ENCODE measurements around the gene FOXJ2. TPM values are rescaled to one million over a fixed set of nuclear protein-coding genes. Genes with fewer than 3 reads are reported as not detected.
A peak's percentile ranks its signal among the peaks of the same experiment; 100 is the strongest.

The FOXJ2 gene
- total and polyA plus RNA-seq, 7 experiments from 2014 or later, result 11.2 to 30.2 (median 24.0) TPM

DNA sequence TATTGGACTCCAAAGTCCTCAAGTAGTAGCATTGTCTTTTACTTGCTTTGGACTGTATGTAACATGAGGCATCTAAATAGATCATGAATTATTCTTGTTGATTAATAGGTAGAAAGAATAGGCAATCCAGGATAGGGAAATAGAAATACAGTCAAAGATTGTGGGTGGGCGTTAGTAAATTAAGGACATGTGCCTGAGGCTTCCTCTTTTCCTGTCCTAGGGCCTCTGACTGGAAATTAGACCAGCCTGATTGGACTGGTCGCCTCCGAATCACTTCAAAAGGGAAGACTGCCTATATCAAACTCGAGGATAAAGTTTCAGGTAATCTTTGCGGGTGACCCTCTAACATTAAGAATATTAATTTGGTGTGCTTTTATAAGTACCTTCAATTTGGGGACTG lies 57.2 kb downstream of the FOXJ2 start:
- no peaks in the 10 kb centered on the region for H3K9me3 Mint-ChIP-seq
- ATAC-seq (no peak), DNase-seq (no peak)
- peak overlapping the region in 1 of 10 donors; percentile 33 for H3K4me3 Mint-ChIP-seq
- ChIA-PET CTCF (no interaction called here), POLR2A (no interaction called here)
- Histone ChIP-seq H3K36me3 (ENCODE audit: control insufficient read depth in 2 of 3, insufficient read depth in 3 of 3, low read length in 3 of 3) (peaks cover 28 to 50% (median 33%) of the 10 kb centered on the region in 3 experiments), H3K4me1 (ENCODE audit: control insufficient read depth in 2 of 2, insufficient read depth in 2 of 2, low read length in 2 of 2) (peaks cover 20 to 24% of the 10 kb centered on the region in 2 donors), H3K27ac (ENCODE audit: low read depth, low read length) (peak overlapping the region; percentile 70), H3K27me3 (ENCODE audit: control insufficient read depth in 2 of 2, insufficient read depth in 2 of 2, low read length in 2 of 2) (no peaks in the 10 kb centered on the region), H3K9me3 (ENCODE audit: control insufficient read depth in 2 of 3, low read length in 3 of 3) (no peaks in the 10 kb centered on the region), H3K4me3 (ENCODE audit: low read length) (no peak overlapping the region)
- H3K27ac Mint-ChIP-seq, result peak overlapping the region in 8 of 9 donors; percentile 15 to 94 (median 52)
- H3K27me3 Mint-ChIP-seq, result no peaks in the 10 kb centered on the region
- H3K36me3 Mint-ChIP-seq, result peaks cover 10 to 45% (median 34%) of the 10 kb centered on the region in 5 donors
- H3K4me1 Mint-ChIP-seq, result peaks cover 25 to 57% (median 47%) of the 10 kb centered on the region in 7 donors
- intact Hi-C loops (cut with micrococcal nuclease), result loop anchor here in 1 of 2 donors (10.0 kb wide), 1 partner anchor 1405 kb away; the partner anchor contains the start of gene ZNF384

DNA sequence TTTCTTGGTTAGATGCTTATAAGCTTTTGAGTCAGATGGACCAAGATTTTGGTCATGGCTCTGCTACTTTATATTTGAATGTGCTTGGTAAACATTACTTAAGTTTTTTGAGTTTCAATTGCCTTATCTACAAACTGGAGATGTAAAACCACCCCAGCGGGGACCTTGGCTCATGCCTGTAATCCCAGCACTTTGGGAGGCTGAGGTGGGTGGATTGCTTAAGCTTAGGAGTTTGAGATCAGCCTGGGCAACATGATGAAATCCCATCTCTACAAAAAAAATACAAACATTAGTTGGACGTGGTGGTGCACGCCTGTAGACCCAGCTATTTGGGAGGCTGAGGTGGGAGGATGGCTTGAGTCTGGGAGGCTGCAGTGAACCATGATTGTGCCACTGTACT lies 60.8 kb downstream of the FOXJ2 start:
- no peak for ATAC-seq
- no peak overlapping the region for H3K4me3 ChIP-seq (ENCODE audit: low read length)
- H3K27ac ChIP-seq (ENCODE audit: low read depth, low read length), result no peak overlapping the region
- H3K36me3 ChIP-seq (ENCODE audit: control insufficient read depth in 2 of 3, insufficient read depth in 3 of 3, low read length in 3 of 3), result peaks cover 34 to 83% (median 54%) of the 10 kb centered on the region in 3 experiments
- intact Hi-C loops (cut with micrococcal nuclease), result no loop called here
- peak overlapping the region in 2 of 9 donors; percentile 55 to 80 for H3K27ac Mint-ChIP-seq
- POLR2A ChIA-PET, result no interaction called here
- no peaks in the 10 kb centered on the region for H3K9me3 ChIP-seq (ENCODE audit: control insufficient read depth in 2 of 3, low read length in 3 of 3)
- no peak overlapping the region for H3K4me3 Mint-ChIP-seq
- H3K36me3 Mint-ChIP-seq, result peaks cover 25 to 62% (median 48%) of the 10 kb centered on the region in 5 donors
- no peaks in the 10 kb centered on the region for H3K9me3 Mint-ChIP-seq
- CTCF ChIA-PET, result no interaction called here
- no peaks in the 10 kb centered on the region for H3K27me3 ChIP-seq (ENCODE audit: control insufficient read depth in 2 of 2, insufficient read depth in 2 of 2, low read length in 2 of 2)
- H3K4me1 Mint-ChIP-seq, result peaks cover 14 to 34% (median 22%) of the 10 kb centered on the region in 7 donors
- H3K4me1 ChIP-seq (ENCODE audit: control insufficient read depth in 2 of 2, insufficient read depth in 2 of 2, low read length in 2 of 2), result peaks cover 5 to 9% of the 10 kb centered on the region in 2 donors
- DNase-seq, result no peak
- no peaks in the 10 kb centered on the region for H3K27me3 Mint-ChIP-seq

DNA sequence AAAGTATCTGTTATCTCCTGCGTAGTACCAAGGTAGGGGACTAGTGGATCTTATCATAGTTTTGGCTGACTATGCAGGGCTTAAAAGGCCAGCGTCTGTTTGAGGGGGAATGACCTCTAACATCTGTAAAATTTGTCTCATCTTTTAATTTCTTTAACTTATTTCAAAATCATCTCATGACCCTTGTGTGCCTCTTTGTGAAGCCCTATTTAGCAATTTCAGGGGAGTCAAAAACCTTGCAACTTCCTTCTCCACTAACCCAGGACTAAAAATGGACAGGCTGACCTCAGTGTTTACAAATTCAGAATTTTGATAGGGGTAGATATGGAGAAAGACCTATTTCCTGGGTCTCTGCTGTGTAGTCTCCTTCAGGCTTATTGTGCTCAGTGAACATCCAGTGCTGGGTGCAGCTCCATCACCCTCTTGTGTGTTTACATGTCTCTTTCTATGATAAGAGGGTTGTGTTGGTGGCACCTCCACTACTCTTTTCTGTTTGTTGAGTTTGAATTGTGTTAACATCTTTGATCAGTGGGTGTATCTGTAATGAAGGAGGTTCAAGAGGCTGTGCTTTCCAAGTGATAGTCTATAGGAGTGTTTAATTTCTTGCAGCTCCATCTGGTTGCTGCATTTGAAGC lies 63.9 kb downstream of the FOXJ2 start:
- POLR2A ChIA-PET, result no interaction called here
- Histone ChIP-seq H3K9me3 (ENCODE audit: control insufficient read depth in 2 of 3, low read length in 3 of 3) (no peaks in the 10 kb centered on the region), H3K27me3 (ENCODE audit: control insufficient read depth in 2 of 2, insufficient read depth in 2 of 2, low read length in 2 of 2) (no peaks in the 10 kb centered on the region), H3K4me1 (ENCODE audit: control insufficient read depth in 2 of 2, insufficient read depth in 2 of 2, low read length in 2 of 2) (no peaks in the 10 kb centered on the region), H3K36me3 (ENCODE audit: control insufficient read depth in 2 of 3, insufficient read depth in 3 of 3, low read length in 3 of 3) (peaks cover 28 to 66% (median 46%) of the 10 kb centered on the region in 3 experiments), H3K4me3 (ENCODE audit: low read length) (no peak overlapping the region), H3K27ac (ENCODE audit: low read depth, low read length) (no peak overlapping the region)
- peaks cover 0 to 21% (median 10%) of the 10 kb centered on the region in 7 donors for H3K4me1 Mint-ChIP-seq
- DNase-seq (no peak), ATAC-seq (peak; percentile 44)
- peak overlapping the region in 5 of 9 donors; percentile 8 to 51 (median 41) for H3K27ac Mint-ChIP-seq
- CTCF ChIA-PET, result no interaction called here
- H3K36me3 Mint-ChIP-seq, result peaks cover 25 to 60% (median 51%) of the 10 kb centered on the region in 5 donors
- H3K9me3 Mint-ChIP-seq, result peaks cover 0 to 3% (median 0%) of the 10 kb centered on the region in 11 donors
- H3K27me3 Mint-ChIP-seq, result no peaks in the 10 kb centered on the region
- intact Hi-C loops (cut with micrococcal nuclease), result no loop called here
- H3K4me3 Mint-ChIP-seq, result no peak overlapping the region

DNA sequence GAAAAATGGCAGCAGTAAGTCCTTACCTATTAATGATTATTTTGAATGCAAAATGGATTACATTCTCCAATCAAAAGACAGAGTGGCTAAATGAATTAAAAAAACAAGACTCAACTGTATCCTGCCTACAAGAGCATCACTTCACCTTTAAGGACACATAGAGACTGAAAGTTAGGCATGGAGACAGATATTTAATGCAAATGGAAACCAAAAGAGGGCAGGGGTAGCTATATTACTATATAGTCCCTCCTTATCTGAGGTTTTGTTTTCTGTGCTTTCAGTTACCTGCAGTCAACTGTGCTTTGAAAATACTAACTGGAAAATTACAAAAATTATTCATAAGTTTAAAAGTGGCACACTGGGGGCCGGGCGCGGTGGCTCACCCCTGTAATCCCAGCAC lies 66.7 kb downstream of the FOXJ2 start:
- H3K27ac Mint-ChIP-seq, result peak overlapping the region in 3 of 9 donors; percentile 0 to 56 (median 7)

More for the DNA sequence above, 66.7 kb downstream of the FOXJ2 start:
- ATAC-seq (no peak), DNase-seq (no peak)
- peaks cover 0 to 3% (median 0%) of the 10 kb centered on the region in 11 donors for H3K9me3 Mint-ChIP-seq
- intact Hi-C loops (cut with micrococcal nuclease), result no loop called here
- no peaks in the 10 kb centered on the region for H3K27me3 Mint-ChIP-seq
- H3K27me3 ChIP-seq (ENCODE audit: control insufficient read depth in 2 of 2, insufficient read depth in 2 of 2, low read length in 2 of 2), result no peaks in the 10 kb centered on the region
- peaks cover 11 to 43% (median 26%) of the 10 kb centered on the region in 3 experiments for H3K36me3 ChIP-seq (ENCODE audit: control insufficient read depth in 2 of 3, insufficient read depth in 3 of 3, low read length in 3 of 3)
- ChIA-PET POLR2A (interaction anchor here (0.6 kb wide), 1 partner anchor 1100 kb away, joined by 3 read pairs; no protein-coding TSS in a partner anchor), CTCF (no interaction called here)
- H3K4me3 Mint-ChIP-seq, result no peak overlapping the region
- H3K36me3 Mint-ChIP-seq, result peaks cover 17 to 48% (median 33%) of the 10 kb centered on the region in 5 donors
- no peaks in the 10 kb centered on the region for H3K9me3 ChIP-seq (ENCODE audit: control insufficient read depth in 2 of 3, low read length in 3 of 3)
- no peaks in the 10 kb centered on the region for H3K4me1 ChIP-seq (ENCODE audit: control insufficient read depth in 2 of 2, insufficient read depth in 2 of 2, low read length in 2 of 2)
- H3K27ac ChIP-seq (ENCODE audit: low read depth, low read length), result no peak overlapping the region
- H3K4me1 Mint-ChIP-seq, result peaks cover 0 to 15% (median 6%) of the 10 kb centered on the region in 7 donors
- H3K4me3 ChIP-seq (ENCODE audit: low read length), result no peak overlapping the region

Other genes starting within 250 kb of the FOXJ2 start
- gene NANOG, start 243.3 kb upstream of the FOXJ2 start, total RNA-seq, result under 1 TPM in 1 of 5 experiments, not detected in 4; 0.51 TPM
- not detected for gene NANOG, start 243.3 kb upstream of the FOXJ2 start, polyA plus RNA-seq
- gene SLC2A14, start 159.8 kb upstream of the FOXJ2 start, total RNA-seq, result 1 to 10 TPM in 3 of 5 experiments, under 1 TPM in 2; 0.15 to 4.3 (median 1.9) TPM
- under 1 TPM in 1 of 2 donors, not detected in 1; 0.54 TPM for gene SLC2A14, start 159.8 kb upstream of the FOXJ2 start, polyA plus RNA-seq
- gene SLC2A3, start 96.5 kb upstream of the FOXJ2 start, total RNA-seq, result 100 to 1,000 TPM; 110 to 830 (median 488) TPM
- gene SLC2A3, start 96.5 kb upstream of the FOXJ2 start, polyA plus RNA-seq, result 100 to 1,000 TPM in 1 of 2 donors, 10 to 100 TPM in 1; 61.9 to 126 TPM
- 10 to 100 TPM in 1 of 5 experiments, 1 to 10 TPM in 3, under 1 TPM in 1; 0.66 to 12.7 (median 3.0) TPM for gene C3AR1, start 33.6 kb downstream of the FOXJ2 start, total RNA-seq
- under 1 TPM; 0.54 to 0.62 TPM for gene C3AR1, start 33.6 kb downstream of the FOXJ2 start, polyA plus RNA-seq
- gene NECAP1, start 49.6 kb downstream of the FOXJ2 start, total RNA-seq, result 10 to 100 TPM; 41.8 to 92.0 (median 56.7) TPM
- gene NECAP1, start 49.6 kb downstream of the FOXJ2 start, polyA plus RNA-seq, result 10 to 100 TPM; 22.5 to 23.9 TPM
- gene CLEC4A, start 90.9 kb downstream of the FOXJ2 start, total RNA-seq, result 10 to 100 TPM in 1 of 5 experiments, 1 to 10 TPM in 2, under 1 TPM in 2; 0.30 to 25.8 (median 1.3) TPM
- 1 to 10 TPM in 1 of 2 donors, under 1 TPM in 1; 0.59 to 2.1 TPM for gene CLEC4A, start 90.9 kb downstream of the FOXJ2 start, polyA plus RNA-seq
- gene ZNF705A, start 124.3 kb downstream of the FOXJ2 start, total RNA-seq, result under 1 TPM in 1 of 5 experiments, not detected in 4; 0.12 TPM
- not detected for gene ZNF705A, start 124.3 kb downstream of the FOXJ2 start, polyA plus RNA-seq
- gene FAM90A1, start 194.9 kb downstream of the FOXJ2 start, total RNA-seq, result under 1 TPM in 3 of 5 experiments, not detected in 2; 0.15 to 0.59 (median 0.37) TPM
- gene FAM90A1, start 194.9 kb downstream of the FOXJ2 start, polyA plus RNA-seq, result not detected

Data from naive thymus-derived CD4-positive, alpha-beta T cell (primary cell).